Stimulated activated CD4-positive, alpha-beta T cell treated with anti-CD3 and anti-CD28 coated beads, TNF-alpha, amount 100 ng/mL, for 48 hours (primary cell): ENCODE measurements around the gene RIMS1.
A peak's percentile ranks its signal among the peaks of the same experiment; 100 is the strongest.
"Not testable (repeated sequence)": the region's sequence is repeated elsewhere in the genome, so short reads cannot be mapped to it uniquely, and the experiment has no call there.

Experiments used
- DNase-seq, 3 donors: peaks; one replicate each; pipeline ENCODE4 v3.0.0-alpha.2; 2020; ENCODE audit warnings: low read depth in 3 of 3

The RIMS1 gene

DNA sequence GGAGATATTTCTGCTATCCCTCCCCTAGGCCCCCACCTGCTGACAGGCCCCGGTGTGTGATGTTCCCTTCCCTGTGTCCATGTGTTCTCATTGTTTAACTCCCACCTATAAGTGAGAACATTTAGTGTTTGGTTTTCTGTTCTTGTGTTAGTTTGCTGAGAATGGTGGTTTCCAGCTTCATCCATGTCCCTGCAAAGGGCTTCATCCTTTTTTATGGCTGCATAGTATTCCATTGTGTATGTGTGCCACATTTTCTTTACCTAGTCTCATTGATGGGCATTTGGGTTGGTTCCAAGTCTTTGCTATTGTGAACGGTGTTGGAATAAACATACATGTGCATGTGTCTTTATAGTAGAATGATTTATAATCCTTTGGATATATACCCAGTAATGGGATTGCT lies 448.9 kb downstream of the RIMS1 start:
- DNase-seq = not testable (repeated sequence)

DNA sequence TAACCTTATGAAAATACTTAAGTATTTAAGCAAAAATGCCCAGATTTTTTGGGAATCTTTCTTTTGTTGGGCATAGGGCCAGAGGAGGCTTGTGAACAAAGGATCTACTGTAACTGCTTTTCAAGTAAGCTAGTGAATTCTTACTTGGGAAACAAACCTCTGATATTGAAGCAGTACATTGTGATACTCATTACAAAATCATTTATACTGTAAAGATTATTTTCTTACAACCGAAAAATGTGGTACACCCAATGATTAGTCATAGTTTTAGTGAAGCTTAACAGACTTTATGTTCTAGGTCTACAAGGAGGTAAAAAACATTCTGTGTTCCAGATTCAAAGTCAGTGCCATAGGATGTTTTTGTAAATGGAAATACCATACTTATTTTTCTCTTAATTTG lies 462.6 kb downstream of the RIMS1 start:
- DNase-seq = no peak

DNA sequence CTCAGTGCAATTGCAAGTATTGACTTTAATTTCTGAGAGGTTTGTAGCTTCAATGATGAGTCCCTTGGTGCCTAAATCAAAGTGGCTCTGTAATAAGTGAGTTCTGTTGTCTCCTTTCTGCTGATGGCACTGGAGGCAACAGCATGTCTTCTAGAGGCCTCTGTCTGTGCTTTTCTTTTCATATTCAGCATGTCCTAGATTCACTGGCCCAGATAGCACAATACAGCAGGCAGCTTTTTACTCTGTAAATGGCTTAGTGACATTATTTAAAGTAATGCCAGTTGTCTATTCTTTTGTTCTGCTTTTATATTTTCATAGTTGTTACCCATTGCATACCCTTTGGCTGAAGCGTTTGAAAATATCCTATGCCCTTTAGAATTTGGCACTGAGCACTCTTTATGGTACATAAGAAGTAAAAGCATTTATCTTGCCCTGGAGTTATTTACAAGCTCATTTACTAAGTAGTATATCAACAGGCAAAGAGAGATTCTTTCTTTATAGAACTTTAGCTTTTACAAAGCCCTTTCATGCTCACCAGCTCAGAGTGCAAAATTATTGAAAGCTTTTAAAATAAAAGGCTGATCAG lies 464.0 kb downstream of the RIMS1 start:
- DNase-seq = no peak

DNA sequence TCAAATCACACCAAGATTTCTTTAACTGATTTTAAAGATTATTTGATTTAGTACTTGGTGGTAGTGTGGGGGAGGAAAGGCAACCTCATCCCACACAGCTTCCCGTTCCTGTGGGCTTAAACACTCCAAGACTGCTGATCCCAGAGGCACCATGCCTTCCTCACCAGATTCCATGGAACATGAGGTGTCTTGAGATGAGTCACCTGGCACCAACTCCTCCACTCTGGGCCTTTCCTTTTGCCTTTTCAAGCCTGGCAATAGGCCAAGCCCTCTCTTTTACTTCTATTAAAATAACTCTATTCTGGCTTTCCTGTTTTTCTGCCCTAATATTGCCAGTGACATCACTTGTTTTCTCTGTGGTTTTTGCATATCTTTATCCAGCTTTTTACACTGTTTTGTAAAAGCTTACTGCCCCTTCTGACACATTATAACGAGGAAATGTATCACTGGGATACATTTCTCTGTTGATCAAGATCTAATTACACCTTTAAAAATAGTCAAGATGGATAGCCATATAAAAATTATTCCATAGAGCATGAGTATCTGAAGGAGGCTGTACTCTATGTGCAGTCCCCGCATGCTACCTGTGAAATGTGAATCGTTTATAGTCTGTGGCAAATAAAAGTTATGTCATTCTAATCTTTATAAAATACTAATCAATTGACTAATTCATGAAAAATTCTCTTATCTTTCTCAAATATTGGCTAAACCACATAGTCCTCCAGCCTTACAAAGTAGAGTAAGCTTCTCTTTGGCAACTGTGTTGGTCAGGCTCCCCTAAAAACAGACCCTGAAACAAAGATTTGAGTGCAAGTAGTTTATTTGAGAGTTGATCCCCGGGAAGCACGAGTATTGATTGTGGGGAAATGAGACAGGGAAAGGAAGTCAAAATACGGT lies 477.7 kb downstream of the RIMS1 start:
- no peak for DNase-seq

DNA sequence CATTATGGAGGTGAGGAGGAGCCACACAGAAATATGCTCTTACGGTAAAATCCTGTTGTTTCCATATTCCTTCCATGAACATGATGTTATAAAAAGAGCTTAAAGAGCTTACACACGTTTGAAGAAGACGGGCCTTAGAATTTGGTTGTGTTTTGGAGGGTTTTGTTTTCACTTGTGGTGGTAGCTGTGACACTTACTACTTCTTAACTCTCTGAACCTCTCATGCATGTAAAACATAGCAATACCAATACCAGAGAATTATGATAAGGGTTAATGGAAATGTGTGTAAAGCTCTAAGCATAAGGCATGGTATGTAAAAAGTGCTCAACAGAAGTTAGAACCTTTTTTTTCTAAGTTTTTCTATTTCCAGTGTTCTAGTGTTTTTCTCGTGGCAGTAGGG lies 479.4 kb downstream of the RIMS1 start:
- DNase-seq = no peak

DNA sequence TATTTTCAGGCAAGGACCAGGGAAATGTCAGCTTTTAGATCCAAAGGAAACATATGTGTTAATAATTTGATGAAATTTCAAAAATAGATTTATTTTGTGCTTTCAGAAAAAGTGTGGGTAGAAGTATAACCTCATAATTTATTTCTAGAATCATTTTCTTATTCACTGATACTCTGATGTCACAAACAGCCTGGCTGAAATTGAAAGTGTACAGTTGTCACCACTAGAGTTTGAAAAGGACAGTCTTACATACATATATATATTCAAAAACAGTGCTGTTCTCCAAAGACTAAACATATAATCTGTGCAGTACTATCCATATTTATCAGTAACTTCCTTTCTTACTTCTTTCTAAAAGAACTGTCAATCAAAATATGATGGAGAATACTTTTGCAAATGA lies 481.1 kb downstream of the RIMS1 start:
- DNase-seq = no peak

DNA sequence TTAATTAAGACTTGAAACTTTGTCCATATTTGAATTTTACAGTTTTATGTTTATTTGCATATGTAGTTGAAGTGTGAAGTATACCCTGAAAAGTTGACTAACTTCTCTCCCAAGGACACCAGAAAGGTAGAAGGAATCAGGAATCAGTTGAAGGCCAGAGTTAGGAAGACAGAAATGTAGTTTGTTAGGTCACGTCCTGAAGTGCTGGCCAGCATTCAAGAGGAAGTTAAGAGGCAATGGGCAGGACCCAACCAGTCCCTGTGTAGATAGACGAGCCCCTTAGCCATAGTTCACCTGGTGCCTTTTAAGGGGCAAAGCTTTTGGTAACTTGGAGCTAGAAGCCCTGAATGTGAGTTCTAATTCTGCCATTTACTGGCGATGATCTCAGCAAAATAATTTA lies 485.1 kb downstream of the RIMS1 start:
- no peak for DNase-seq

DNA sequence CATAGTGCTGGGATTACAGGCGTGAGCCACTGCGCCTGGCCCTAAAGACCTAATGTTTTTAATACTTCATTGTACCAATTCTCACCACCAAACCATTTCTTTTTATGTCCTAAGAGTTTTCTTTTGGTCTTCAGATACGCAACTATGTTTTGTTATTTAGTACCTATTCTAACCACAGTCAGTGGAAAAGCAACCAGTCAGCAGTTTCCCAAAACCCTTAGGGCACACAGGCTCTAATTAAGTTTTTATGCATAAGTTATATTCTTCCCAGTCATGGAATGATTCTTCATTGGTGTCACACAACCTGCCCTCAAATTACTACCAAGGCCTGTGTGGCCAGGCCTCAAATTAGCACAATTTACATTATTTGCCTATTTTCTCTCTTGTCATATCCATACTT lies 487.8 kb downstream of the RIMS1 start:
- no peak for DNase-seq

GRCh38 chr6:72374857-72375256 lies 488.5 kb downstream of the RIMS1 start:
- DNase-seq = no peak

DNA sequence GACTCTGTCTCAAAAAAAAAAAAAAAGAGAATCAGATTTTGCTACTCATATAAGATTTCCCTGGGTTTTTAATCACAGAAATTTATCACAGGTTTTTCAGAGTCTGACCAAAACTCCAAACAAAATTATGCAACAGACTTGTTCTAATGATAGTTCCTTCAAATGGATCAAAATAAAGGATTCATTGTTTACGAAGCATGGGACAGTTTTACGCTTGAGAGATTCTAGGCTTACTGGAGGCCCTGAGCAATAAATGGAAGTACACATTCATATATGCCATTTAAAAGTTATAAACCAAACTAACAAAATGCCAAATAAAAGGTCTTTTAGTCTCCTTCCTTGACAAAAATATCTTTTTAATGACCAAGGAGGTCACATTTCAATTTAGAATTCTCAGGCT lies 490.4 kb downstream of the RIMS1 start:
- DNase-seq = no peak

- DNase-seq = no peak
These were observed 494.7 kb downstream of the RIMS1 start for GRCh38 chr6:72381076-72381475.

DNA sequence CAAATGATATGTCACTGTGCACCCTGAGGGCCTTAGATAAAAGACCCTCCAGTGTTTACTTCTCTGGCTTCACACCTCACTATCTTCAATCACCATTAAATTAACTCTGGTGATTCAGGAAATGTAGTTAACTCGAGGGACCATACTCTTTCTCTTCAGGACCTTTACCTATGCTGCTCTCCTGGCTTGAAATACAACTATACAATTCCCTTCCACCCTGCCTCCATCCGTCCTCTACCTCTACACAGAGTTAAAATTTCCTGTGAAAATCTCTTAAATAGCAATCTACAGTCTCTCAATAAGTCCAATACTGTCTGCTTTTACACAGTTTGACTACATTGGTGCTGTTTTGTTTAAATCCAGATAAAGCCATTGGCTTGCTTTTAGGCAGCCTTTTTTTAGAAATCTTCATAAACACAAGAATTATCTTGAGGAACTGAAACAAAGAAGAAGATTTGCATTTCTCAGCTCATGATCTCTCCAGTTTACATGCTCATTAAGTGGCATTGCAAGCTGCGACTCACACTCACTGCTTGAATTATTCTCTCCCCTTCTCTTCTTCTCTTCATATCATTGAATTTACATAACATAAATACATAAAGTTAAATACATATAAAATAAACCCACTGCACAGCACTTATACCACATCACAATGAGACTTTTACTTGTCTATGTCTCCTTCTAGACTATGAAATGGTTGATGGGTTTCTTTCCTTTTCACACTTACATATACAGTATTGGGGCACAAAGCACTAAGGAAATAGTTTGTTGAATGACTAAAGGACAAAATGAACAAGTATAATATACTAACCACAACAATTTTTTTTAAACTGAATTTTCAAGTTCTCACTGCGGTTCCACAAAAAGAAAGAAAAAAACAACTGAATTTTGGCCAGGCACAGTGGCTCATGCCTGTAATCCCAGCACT lies 496.5 kb downstream of the RIMS1 start:
- no peak for DNase-seq

- DNase-seq = no peak
These were observed 500.0 kb downstream of the RIMS1 start for GRCh38 chr6:72386324-72386723.

- no peak for DNase-seq
These were observed 503.3 kb downstream of the RIMS1 start for GRCh38 chr6:72389698-72390097.

DNA sequence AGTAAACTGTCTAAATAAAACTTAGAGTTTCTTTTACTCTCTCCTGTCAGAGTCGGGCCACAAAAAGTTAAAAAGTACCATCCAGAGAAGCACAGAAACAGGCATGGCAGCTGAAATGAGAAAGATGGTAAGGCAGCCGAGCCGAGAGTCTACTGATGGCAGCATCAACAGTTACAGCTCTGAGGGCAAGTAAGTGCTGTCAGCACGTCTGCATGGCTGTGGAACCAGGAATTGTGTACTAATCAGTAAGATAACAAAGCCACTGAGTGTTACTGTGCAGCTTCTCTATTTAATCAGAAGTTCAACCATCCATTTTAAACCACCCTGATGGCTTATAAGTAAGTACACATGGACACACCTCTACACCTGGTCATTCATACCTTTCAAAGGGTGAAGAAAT lies 504.2 kb downstream of the RIMS1 start:
- DNase-seq = no peak

DNA sequence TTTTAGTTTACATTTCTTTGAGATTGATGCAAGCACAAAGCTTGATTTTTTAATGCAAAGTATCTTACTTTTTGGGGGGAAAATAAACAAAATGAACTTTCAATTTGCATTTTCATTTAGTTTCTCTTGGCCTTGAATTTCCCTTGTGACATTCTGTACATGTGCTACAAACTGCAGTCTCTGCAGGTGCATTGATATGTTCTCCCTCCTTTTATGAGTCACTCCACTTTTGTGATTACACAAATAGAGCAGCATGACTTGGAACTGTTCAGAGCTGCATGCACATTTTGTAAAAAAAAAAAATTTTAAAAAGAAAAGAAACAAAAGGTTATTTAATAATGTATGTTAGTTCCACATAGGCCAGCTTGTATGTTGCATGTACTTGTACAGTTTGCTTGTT lies 515.5 kb downstream of the RIMS1 start:
- DNase-seq = no peak

DNA sequence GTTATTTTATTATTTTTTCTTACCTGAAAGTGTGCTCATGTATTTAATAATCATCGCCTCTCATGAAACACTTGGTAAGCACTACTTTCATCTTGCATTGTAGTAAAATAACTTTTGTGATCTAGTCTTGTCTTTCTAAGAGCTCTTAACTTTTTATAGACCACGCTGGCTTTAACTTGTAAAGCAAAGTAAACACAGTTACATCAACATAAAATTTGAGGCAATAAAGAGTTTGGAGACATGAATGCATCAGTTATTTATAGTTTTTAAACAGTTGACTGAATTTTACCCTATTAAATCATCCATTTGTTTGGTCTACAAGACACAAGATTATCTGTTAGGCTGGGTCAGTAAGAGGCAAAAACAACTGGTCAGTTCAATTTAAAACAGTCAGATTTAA lies 517.1 kb downstream of the RIMS1 start:
- DNase-seq = no peak

DNA sequence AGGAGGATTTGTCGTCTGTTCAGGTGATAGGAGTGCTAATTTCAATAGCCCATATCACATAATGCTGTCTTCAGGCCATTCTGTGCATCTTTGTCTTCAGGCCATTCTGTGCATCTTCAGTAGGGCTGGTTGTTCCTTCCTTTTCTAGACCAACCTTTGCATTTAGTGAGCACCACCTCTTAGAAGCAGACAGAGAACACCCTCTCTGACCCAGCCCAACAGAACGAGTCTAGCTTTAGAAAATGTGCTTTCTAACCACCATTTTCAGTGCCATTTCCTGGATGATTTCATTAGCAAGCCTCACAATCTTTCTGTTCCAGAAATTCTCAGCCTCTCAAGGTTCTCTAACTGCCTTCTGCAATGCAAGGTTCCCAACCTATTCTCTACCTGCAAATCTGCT lies 520.2 kb downstream of the RIMS1 start:
- DNase-seq = no peak

DNA sequence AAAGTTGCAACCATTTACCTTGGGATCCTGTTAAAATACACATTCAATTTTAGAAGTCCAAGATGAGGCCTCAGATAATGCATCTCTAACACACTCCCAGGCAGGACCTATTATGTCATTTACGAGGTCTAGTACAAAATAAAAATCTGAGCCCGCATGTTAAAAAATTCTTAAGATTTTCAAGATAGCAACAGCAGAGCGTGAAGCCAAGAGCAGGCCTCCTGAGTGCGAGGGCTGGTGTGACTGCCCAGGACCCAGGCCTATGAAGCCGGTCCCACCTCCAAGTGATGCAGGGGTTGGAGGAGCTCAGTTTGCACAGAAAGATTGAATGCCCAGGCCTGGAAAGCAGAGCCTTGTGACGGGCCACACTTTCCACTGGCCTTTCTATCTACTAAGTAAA lies 524.4 kb downstream of the RIMS1 start:
- no peak for DNase-seq

DNA sequence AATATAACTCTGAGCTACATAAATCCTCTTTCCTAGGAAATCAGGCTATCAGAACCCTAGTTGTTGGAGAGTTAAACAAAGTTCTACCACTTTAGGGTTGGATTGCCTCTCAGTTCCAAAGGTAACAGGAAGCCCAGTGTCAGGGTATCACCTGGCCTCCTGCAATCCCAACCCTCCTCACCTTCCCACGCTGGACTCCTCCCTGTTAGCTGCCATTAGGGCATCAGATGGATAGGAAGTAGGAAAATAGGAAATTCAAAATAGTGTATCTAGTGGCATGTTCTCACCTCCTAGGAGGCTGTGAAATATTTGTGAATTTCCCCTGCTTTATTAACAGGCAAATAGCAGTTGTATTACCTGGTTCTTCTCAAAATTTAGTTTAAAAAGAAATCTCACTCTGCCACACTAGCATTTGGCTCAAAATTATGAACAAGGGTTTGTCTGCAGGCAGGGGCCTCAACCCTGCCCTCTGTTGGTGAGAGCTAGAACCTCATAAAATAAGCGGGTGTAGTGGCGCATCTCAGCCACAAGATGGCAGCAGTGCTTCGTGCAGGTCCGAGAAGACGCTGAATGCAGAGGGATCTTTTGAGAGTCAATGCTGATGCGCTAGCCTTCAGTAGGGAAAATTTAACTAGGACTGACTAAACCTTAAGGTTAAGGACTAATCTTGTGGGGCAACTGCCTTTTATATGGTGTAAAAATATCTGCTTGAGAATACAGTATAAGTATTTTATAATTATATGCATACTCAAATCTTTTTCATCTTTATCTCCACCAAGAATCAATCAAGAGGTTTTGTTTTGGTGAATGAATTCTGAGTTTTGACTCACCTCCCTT lies 525.7 kb downstream of the RIMS1 start:
- peak; percentile 49 to 59 (median 55) for DNase-seq

- no peak for DNase-seq
These were observed 526.3 kb downstream of the RIMS1 start for GRCh38 chr6:72412709-72413044.

DNA sequence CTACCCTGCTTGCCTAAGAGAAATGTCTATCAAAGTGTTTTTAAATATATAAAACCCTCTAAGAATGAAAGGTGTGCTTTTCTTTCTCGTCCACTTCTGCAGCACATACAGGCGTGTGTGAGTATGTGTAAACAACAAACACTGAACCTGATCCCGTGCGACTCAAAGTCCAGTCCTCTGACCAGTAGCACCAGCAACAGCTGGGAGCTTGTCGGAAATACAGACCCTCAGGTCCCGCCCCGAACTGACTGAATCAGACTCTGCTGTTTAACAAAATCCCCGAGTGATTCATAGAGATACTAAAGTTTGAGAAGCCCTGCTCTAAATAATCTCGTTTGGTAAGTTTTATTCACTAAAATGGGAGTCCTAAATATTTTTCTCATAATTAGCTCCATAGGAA lies 527.5 kb downstream of the RIMS1 start:
- DNase-seq = no peak
